Epithelial cell of esophagus (primary cell): ENCODE results near the gene GRIP1.

Experiments used
- DNase-seq: peaks from one replicate; pipeline ENCODE4 v3.0.0; 2010; ENCODE audit warnings: low read depth
- H3K4me3 ChIP-seq: 2 replicates; pipeline ENCODE4 v1.5.1; 2011; ENCODE audit warnings: mild to moderate bottlenecking, low read length, control low read depth
- TF ChIP-seq, protein P1 (sequence below): IDR thresholded peaks from 2 replicates; pipeline ENCODE4 v1.5.1; 2011; ENCODE audit warnings: low read depth, mild to moderate bottlenecking, low read length, control low read depth, inconsistent platforms; ENCODE audit not compliant: insufficient read depth; ENCODE audit errors: missing control alignments

Gene GRIP1

DNA sequence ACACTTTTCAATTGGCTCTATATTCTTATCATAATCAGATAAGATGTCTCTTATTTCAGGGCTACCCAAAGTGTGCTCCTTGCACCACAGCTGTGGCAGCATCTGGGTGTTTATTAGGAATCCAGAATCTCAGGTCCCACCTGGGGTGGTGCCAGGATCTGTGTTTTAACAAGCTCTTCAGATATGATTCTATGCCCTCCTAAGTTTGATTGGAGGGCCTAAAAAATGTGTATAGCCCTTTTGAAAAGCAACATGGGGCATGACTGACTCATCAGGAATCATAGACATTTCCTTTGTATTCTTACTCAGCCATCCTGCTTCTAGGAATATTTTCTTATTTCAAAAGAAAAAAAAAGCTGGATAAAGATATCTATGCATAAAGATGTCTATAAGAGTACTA lies 273.5 kb downstream of the GRIP1 start:
- TF ChIP-seq, protein P1, sequence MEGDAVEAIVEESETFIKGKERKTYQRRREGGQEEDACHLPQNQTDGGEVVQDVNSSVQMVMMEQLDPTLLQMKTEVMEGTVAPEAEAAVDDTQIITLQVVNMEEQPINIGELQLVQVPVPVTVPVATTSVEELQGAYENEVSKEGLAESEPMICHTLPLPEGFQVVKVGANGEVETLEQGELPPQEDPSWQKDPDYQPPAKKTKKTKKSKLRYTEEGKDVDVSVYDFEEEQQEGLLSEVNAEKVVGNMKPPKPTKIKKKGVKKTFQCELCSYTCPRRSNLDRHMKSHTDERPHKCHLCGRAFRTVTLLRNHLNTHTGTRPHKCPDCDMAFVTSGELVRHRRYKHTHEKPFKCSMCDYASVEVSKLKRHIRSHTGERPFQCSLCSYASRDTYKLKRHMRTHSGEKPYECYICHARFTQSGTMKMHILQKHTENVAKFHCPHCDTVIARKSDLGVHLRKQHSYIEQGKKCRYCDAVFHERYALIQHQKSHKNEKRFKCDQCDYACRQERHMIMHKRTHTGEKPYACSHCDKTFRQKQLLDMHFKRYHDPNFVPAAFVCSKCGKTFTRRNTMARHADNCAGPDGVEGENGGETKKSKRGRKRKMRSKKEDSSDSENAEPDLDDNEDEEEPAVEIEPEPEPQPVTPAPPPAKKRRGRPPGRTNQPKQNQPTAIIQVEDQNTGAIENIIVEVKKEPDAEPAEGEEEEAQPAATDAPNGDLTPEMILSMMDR: no peak
- no peak overlapping the region for H3K4me3 ChIP-seq
- peak; percentile 42 for DNase-seq

DNA sequence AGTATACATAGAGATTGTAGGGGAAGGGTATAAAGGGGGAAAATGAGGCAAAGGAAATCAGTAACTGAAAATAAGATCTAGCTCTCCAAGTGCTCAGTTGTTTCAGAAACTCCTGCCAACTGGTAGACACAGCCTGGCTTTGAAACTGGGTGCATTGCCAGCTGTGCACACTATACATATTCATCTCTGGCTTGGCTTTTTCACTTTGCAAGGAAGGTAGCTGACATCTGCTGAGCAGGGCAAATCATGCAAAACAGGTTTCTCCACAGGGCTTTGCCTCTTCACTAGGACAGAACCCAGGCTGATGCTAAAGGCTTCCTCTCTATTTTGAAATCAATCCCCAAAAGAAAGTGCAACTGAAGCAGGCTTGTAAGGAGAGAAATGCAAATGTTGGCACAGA lies 275.1 kb downstream of the GRIP1 start:
- H3K4me3 ChIP-seq: no peak overlapping the region
- TF ChIP-seq, protein P1: no peak
- peak; percentile 65 for DNase-seq

DNA sequence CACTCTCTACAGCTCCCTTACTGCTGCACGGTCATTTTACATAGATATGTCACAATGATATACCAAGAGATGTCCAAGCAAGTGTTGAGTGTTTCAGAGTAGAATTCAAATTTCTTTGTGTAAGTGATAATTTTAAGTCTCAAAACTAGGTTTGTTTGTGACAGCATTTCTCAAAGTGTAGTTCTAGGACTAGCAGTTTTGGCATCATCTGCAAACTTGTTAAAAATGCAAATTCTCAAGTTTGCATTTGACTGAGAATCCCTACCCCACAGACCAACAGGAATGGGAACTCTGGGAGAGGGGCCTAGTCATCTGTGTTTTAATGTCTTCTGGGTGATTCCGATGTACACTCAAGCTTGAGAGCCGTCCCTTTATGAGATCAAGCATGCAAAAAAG lies 279.0 kb downstream of the GRIP1 start:
- no peak for DNase-seq

DNA sequence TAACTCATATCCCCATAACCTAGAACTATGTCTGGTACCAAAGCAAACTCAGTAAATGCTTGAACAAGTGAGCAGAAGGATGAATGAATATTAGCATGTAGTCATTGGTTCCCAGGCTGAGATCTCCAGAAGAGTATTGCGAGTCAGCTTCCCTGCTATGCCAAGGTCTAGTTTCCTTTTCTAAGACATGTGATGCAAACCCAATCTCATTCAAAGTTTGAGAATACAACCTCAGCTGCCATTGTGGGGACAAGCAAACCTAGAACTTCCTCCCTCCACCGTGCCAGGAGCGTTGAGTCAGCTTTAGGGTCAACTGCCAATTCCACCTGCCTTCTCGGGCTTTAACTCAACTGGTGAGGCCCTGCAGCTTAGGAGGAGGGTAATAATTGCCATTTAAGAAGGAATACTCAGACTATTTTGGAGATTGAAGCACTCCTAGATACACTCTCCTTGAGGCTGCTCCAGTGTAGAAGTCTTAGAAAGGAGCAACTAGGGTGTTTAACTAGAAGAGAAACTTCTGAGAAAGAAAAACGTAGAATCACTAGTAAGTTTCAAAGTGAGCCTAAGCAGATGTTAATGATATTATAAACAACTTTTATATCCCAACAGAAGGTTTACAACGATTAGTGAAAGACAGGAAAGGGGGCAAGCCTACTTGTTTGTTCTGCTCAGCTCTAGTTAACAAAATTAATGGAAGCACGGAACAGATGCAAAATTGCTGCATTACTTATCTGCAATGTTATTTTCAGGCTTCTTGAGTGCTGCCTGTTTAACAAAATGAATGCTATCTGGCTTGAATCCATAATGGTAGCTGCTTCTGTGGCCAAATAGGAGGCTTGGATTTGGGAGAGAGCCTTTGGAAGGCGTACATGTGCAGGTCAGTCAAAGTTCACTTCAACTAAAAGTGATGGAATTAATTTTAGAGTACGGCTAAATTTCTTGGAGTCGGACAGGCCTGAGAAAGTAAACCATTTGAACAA lies 279.7 kb downstream of the GRIP1 start:
- TF ChIP-seq, protein P1: no peak
- H3K4me3 ChIP-seq: no peak overlapping the region
- peak; percentile 30 for DNase-seq

More for the DNA sequence above, 279.0 kb downstream of the GRIP1 start:
- H3K4me3 ChIP-seq: no peak overlapping the region
- TF ChIP-seq, protein P1: no peak

DNA sequence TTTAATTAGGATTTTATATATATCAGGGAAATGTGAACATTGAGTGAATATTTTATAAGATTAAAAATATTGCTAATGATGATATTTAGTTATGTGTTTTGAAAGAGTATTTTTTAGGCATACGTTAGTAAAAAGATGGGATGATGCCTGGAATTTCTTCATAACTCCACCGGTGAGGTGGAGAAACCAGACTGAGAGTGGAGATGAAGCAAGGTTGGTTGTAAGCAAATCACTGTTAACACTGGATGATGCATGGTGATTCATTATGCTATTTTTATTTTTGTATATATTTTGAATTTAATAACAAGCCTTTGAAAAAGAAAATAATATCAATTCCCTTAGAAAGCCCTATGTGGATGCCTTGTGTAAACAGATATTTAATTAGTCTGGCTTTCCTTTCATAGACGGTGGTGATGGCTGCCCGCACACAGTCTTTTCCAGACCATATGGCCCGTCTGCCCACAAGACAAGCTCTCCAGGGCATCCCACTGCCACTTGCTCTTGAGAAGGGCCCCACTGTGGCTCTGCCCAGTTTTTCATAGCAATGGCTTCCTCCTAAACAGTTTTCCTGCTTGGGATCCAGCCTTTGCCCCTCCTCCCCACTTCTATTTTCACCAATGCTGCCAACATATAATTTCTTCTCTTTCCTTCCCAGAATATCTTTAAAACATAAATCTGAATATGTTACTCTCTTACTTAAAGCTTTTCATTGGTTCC lies 281.1 kb downstream of the GRIP1 start:
- TF ChIP-seq, protein P1: no peak
- DNase-seq: peak; percentile 45
- H3K4me3 ChIP-seq: no peak overlapping the region

DNA sequence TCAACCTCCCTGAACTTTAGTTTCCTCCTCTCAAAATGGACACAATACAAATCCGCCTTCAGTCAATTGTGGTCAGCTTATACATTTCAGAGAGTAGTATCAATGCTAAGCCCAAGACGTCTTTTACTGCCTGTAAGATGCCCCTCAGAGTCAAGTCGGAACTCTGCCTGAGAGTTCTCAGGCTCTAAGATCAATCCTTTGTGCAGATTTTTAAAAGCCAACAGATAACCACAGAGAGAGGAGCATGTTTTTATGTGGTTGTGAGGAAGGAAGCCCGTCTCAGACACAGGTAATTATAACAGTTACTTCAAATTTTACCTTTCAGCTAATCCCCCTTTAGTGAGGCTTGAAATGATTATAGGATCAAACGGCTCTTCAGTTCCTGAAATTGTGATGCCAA lies 285.0 kb downstream of the GRIP1 start:
- no peak for DNase-seq
- H3K4me3 ChIP-seq: no peak overlapping the region
- TF ChIP-seq, protein P1: no peak
